Activated B cell treated with CpG ODN at 0.5 μM for 24 hours (primary cell): Measurements from ENCODE around the gene ASB1. TPM values are rescaled to one million over a fixed set of nuclear protein-coding genes. Genes with fewer than 3 reads are reported as not detected.

Experiments used
- ATAC-seq: fragments of 200-7000 bp; cut with Tn5 transposase; one replicate; pipeline ENCODE4 v1.10.0; 2021; ENCODE audit warnings: low read depth, mild to moderate bottlenecking, moderate library complexity
- CTCF ChIA-PET: fragments of 350-600 bp; sonication (Branson Sonifier 250); formaldehyde crosslinking; loops from one replicate; lab custom pipeline; 2021; ENCODE audit warnings: antibody characterized with exemption; lab: Charles Lee
- POLR2A ChIA-PET: fragments of 350-600 bp; sonication (Branson Sonifier 250); formaldehyde crosslinking; loops from one replicate; lab custom pipeline; 2021; ENCODE audit warnings: antibody characterized with exemption; lab: Charles Lee
- DNase-seq: peaks from one replicate; pipeline ENCODE4 v3.0.0; 2022
- H3K27ac Mint-ChIP-seq: one replicate; pipeline ENCODE4 v1.8.0; 2020; ENCODE audit warnings: mixed read lengths
- H3K27me3 Mint-ChIP-seq: one replicate; pipeline ENCODE4 v1.8.0; 2021; ENCODE audit warnings: mixed read lengths
- H3K36me3 Mint-ChIP-seq: one replicate; pipeline ENCODE4 v1.8.0; 2021; ENCODE audit warnings: low read depth, mixed read lengths
- H3K4me1 Mint-ChIP-seq: one replicate; pipeline ENCODE4 v1.8.0; 2021; ENCODE audit warnings: mixed read lengths
- H3K4me3 Mint-ChIP-seq: one replicate; pipeline ENCODE4 v1.8.0; 2020; ENCODE audit warnings: mild to moderate bottlenecking, mixed read lengths
- H3K9me3 Mint-ChIP-seq: one replicate; pipeline ENCODE4 v1.8.0; 2020; ENCODE audit warnings: mixed read lengths
- CTCF ChIP-seq: fragments of 200-600 bp; IDR thresholded peaks from one replicate; pipeline ENCODE4 v1.8.0; 2022; ENCODE audit warnings: antibody characterized with exemption, mild to moderate bottlenecking
- intact Hi-C: fragments of 100-400 bp; cut with micrococcal nuclease; formaldehyde crosslinking; loops from one replicate; pipeline ENCODE4 v1.15.1; 2024
- total RNA-seq: library from RNA; stranded (reverse); gene quantifications from 2 replicates; pipeline ENCODE4 v1.2.3, GENCODE V29; 2022

Gene ASB1
- total RNA-seq, 1 donor from 2014 or later, result 49.8 TPM

GRCh38 chr2:238430781-238431180 lies 4.1 kb downstream of the ASB1 start:
- ChIA-PET POLR2A (no interaction called here), CTCF (no interaction called here)
- peaks cover 53% of the 10 kb centered on the region for H3K36me3 Mint-ChIP-seq
- TF ChIP-seq CTCF, result no peak
- ATAC-seq, result no peak
- no peaks in the 10 kb centered on the region for H3K9me3 Mint-ChIP-seq
- intact Hi-C loops, result no loop called here
- H3K27me3 Mint-ChIP-seq, result no peaks in the 10 kb centered on the region
- H3K4me3 Mint-ChIP-seq, result no peak overlapping the region
- peaks cover 39% of the 10 kb centered on the region for H3K4me1 Mint-ChIP-seq
- H3K27ac Mint-ChIP-seq, result no peak overlapping the region
- DNase-seq, result no peak

GRCh38 chr2:238431456-238431855 lies 4.7 kb downstream of the ASB1 start:
- CTCF ChIA-PET, result no interaction called here
- H3K4me3 Mint-ChIP-seq, result no peak overlapping the region

GRCh38 chr2:238433300-238433915 lies 6.7 kb downstream of the ASB1 start:
- H3K27ac Mint-ChIP-seq, result no peak overlapping the region
- H3K9me3 Mint-ChIP-seq, result no peaks in the 10 kb centered on the region
- intact Hi-C loops, result no loop called here

More at GRCh38 chr2:238431456-238431855, 4.7 kb downstream of the ASB1 start:
- no peak overlapping the region for H3K27ac Mint-ChIP-seq
- peaks cover 35% of the 10 kb centered on the region for H3K4me1 Mint-ChIP-seq
- intact Hi-C loops, result no loop called here
- TF ChIP-seq CTCF, result no peak
- no peaks in the 10 kb centered on the region for H3K27me3 Mint-ChIP-seq
- DNase-seq, result no peak
- ATAC-seq, result no peak
- H3K9me3 Mint-ChIP-seq, result no peaks in the 10 kb centered on the region
- H3K36me3 Mint-ChIP-seq, result peaks cover 59% of the 10 kb centered on the region
- POLR2A ChIA-PET, result no interaction called here

GRCh38 chr2:238433941-238434845 lies 7.5 kb downstream of the ASB1 start:
- no peaks in the 10 kb centered on the region for H3K27me3 Mint-ChIP-seq
- DNase-seq, result no peak
- H3K36me3 Mint-ChIP-seq, result peaks cover 74% of the 10 kb centered on the region
- TF ChIP-seq CTCF, result no peak
- no peak for ATAC-seq
- ChIA-PET POLR2A (no interaction called here), CTCF (no interaction called here)
- no peaks in the 10 kb centered on the region for H3K9me3 Mint-ChIP-seq
- no peak overlapping the region for H3K27ac Mint-ChIP-seq
- H3K4me1 Mint-ChIP-seq, result peaks cover 16% of the 10 kb centered on the region
- H3K4me3 Mint-ChIP-seq, result no peak overlapping the region
- intact Hi-C loops, result no loop called here

More at GRCh38 chr2:238433300-238433915, 6.7 kb downstream of the ASB1 start:
- CTCF ChIA-PET, result no interaction called here
- POLR2A ChIA-PET, result no interaction called here
- Mint-ChIP-seq H3K4me1 (peaks cover 23% of the 10 kb centered on the region), H3K36me3 (peaks cover 67% of the 10 kb centered on the region), H3K27me3 (no peaks in the 10 kb centered on the region), H3K4me3 (no peak overlapping the region)
- TF ChIP-seq CTCF, result no peak
- no peak for ATAC-seq
- no peak for DNase-seq
